Heart left ventricle (tissue), 16 donors: ENCODE results near the gene SLC9A4. TPM values are rescaled to one million over a fixed set of nuclear protein-coding genes. Genes with fewer than 3 reads are reported as not detected.

Experiments
- ATAC-seq, 4 donors: fragments of 200-7000 bp; cut with Tn5 transposase; one replicate each; pipeline ENCODE4 v1.9.1; 2020 to 2022; ENCODE audit warnings: moderate library complexity in 4 of 4, mild to moderate bottlenecking in 3 of 4, moderate number of reproducible peaks in 1 of 4
- DNase-seq, 5 donors: peaks; one replicate each; pipeline ENCODE4 v3.0.0-alpha.2; 2020
- H3K27ac ChIP-seq, 12 donors: fragments of 200-600 bp; sonication (generic) in 4 of 12; one replicate each; pipeline versions ENCODE4 v1.5.0 to v1.8.0; 2016 to 2022; ENCODE audit warnings: mild to moderate bottlenecking in 2 of 12
- H3K27me3 ChIP-seq, 9 donors: fragments of 200-600 bp; sonication (generic) in 2 of 9; one replicate each; pipeline versions ENCODE4 v1.5.1 to v1.8.0; 2016 to 2022; ENCODE audit warnings: mild to moderate bottlenecking in 3 of 9
- H3K36me3 ChIP-seq, 9 donors: fragments of 200-600 bp; sonication (generic) in 2 of 9; one replicate each; pipeline versions ENCODE4 v1.5.0 to v1.8.0; 2018 to 2022; ENCODE audit warnings: mild to moderate bottlenecking in 2 of 9
- H3K4me1 ChIP-seq, 12 donors: fragments of 200-600 bp; sonication (generic) in 4 of 12; one replicate each; pipeline versions ENCODE4 v1.5.0 to v1.8.0; 2016 to 2022; ENCODE audit warnings: mild to moderate bottlenecking in 3 of 12
- H3K4me3 ChIP-seq, 12 donors: fragments of 200-600 bp; sonication (generic) in 4 of 12; one replicate each; pipeline versions ENCODE4 v1.5.0 to v1.8.0; 2017 to 2022; ENCODE audit warnings: mild to moderate bottlenecking in 9 of 12, moderate library complexity in 4 of 12
- H3K9me3 ChIP-seq, 12 donors: fragments of 200-600 bp; sonication (generic) in 4 of 12; one replicate each; pipeline versions ENCODE4 v1.5.0 to v1.8.0; 2016 to 2022; ENCODE audit warnings: mild to moderate bottlenecking in 1 of 12
- POLR2A ChIP-seq, 2 donors: fragments of 450-650 bp; IDR thresholded peaks; one replicate each; pipeline ENCODE4 v1.6.1; 2017; ENCODE audit warnings: antibody characterized with exemption in 2 of 2, mild to moderate bottlenecking in 2 of 2, moderate library complexity in 2 of 2
- WGBS, 4 donors: extraction: QIAGEN DNeasy Blood & Tissue Kit in 2 of 4; methylation state at CpG; one replicate each; pipeline versions ENCODE4 v1.1.5 to v1.1.7; 2013 to 2018; 5-methylcytosine and 5-hydroxymethylcytosine counted together
- intact Hi-C, 10 donors: fragments of 100-400 bp; cut with DNase I; formaldehyde crosslinking; loops; one replicate each; pipeline versions ENCODE4 v1.11.1 to v1.14.2; 2022
- polyA plus RNA-seq, 2 donors: library from polyadenylated mRNA; stranded (reverse); fragments of 200-250 nt; gene quantifications; one replicate each; pipeline ENCODE4 v1.2.3, GENCODE V29; 2013
- total RNA-seq, 9 donors: library from RNA; depleted of rRNA in 2 of 9; stranded (reverse); fragments of >200 nt in 2 of 9; fragmentation: NEBNext Ultra II Directional in 3 of 9; extraction: Animal tissue kit (Norgen Biotek cat#: 25700) in 3 of 9; gene quantifications; one replicate each; pipeline versions ENCODE4 v1.1.0 to v1.2.4, GENCODE V29; 2016 to 2023
- TF ChIP-seq, protein P1 (sequence below), 12 donors: fragments of 200-600 bp; sonication (generic) in 4 of 12; IDR thresholded peaks; one replicate each; pipeline versions ENCODE4 v1.5.0 to v1.8.0; 2018 to 2022; ENCODE audit warnings: antibody characterized with exemption in 12 of 12, mild to moderate bottlenecking in 5 of 12
- donor health status: ischemic (EF 13 %, LVEDD 7.1; RV severe dilation, severe dysfunction).
- donor health status: healthy with polysubstance abuse.
- donor health status: DM: no; HTN: yes; CAD: no.
- donor health status: DM: no; HTN: no; CAD: no.
- donor health status: ischemic (EF 25% LVEDD 6.9; RV normal size, moderate dysfunction).
- donor health status: ischemic (EF 25% LVEDD 5.7; RV mildly dilated, moderate dysfunction).
- donor health status: healthy.
- donor health status: DM: yes; HTN: yes; CAD: no.
- donor health status: ischemic (EF 35%, LVEDD 5.7; RV mildly dilated, moderate dysfunction).
- donor health status: nonischemic (EF 11% LVEDD 7.7; RV severe dilation, severe dysfunction).
- donor health status: DM: yes; HTN: yes; CAD: no.
- donor health status: PGD.
- donor health status: ischemic (EF 29% LVEDD 5.4; RV normal size, mild dysfunction).
- donor health status: nonischemic (EF 23%, LVEDD 6.1; RV moderate dilation, normal function).

SLC9A4 gene
- total and polyA plus RNA-seq, 11 donors = not detected

DNA sequence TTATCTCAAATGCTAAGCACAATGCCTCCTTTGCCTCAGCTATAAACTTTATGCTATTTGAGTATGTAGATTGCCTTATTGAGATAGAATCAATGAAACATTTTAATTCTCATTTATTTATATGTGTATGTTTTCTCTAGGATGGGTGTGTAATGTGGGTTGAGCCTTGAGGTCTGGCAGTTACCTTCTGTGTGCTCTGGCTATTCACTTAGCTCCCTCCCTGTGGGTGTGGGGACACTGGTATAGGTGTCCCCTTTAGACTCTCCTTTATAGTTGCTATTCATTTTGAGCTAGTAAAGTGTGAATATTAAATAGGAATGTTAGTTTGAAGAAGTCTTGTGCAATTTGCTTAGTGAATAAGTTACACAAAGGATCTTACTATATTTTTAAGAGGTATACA, 1.8 kb downstream of the SLC9A4 start:
- no peaks in the 10 kb centered on the region for H3K36me3 ChIP-seq

DNA sequence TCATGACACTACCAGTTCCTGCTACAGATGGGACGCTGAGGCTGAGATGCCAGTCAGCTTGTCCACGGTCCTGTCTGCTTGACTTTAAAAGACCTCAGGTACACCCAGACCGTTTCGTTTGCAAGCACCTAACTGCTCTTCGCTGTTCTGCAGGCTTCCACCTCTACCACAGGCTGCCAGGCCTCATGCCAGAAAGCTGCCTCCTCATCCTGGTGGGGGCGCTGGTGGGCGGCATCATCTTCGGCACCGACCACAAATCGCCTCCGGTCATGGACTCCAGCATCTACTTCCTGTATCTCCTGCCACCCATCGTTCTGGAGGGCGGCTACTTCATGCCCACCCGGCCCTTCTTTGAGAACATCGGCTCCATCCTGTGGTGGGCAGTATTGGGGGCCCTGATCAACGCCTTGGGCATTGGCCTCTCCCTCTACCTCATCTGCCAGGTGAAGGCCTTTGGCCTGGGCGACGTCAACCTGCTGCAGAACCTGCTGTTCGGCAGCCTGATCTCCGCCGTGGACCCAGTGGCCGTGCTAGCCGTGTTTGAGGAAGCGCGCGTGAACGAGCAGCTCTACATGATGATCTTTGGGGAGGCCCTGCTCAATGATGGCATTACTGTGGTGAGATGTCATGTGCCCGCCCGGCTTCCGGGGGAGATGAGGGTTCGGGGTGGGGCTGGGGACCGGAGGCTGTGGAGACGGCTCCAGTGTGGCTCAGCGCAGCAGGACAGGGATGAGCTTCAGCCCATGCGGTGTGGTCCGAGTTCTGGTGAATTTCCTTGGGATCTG, 5.9 kb downstream of the SLC9A4 start:
- no peaks in the 10 kb centered on the region for H3K4me1 ChIP-seq
- no peaks in the 10 kb centered on the region for H3K36me3 ChIP-seq
- no peaks in the 10 kb centered on the region for H3K9me3 ChIP-seq
- TF ChIP-seq, protein P1, sequence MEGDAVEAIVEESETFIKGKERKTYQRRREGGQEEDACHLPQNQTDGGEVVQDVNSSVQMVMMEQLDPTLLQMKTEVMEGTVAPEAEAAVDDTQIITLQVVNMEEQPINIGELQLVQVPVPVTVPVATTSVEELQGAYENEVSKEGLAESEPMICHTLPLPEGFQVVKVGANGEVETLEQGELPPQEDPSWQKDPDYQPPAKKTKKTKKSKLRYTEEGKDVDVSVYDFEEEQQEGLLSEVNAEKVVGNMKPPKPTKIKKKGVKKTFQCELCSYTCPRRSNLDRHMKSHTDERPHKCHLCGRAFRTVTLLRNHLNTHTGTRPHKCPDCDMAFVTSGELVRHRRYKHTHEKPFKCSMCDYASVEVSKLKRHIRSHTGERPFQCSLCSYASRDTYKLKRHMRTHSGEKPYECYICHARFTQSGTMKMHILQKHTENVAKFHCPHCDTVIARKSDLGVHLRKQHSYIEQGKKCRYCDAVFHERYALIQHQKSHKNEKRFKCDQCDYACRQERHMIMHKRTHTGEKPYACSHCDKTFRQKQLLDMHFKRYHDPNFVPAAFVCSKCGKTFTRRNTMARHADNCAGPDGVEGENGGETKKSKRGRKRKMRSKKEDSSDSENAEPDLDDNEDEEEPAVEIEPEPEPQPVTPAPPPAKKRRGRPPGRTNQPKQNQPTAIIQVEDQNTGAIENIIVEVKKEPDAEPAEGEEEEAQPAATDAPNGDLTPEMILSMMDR (IDR thresholded peaks at IDR 0.05) = no peak
- TF ChIP-seq POLR2A (IDR thresholded peaks at IDR 0.05) = no peak
- H3K27me3 ChIP-seq = peaks cover 0 to 30% (median 0%) of the 10 kb centered on the region in 9 donors
- H3K4me3 ChIP-seq = no peak overlapping the region
- no peak for DNase-seq
- no peak overlapping the region for H3K27ac ChIP-seq
- no peak for ATAC-seq
- intact Hi-C loops = loop anchor here in 4 of 10 donors (5.0 to 10.0 kb wide), 3 partner anchors 136 to 396 kb away; partner anchors contain the start of gene SLC9A2 (in 3 of the 4)
- 87 to 90% (median 87%) methylated on average over 36 of the region's 36 CpGs for WGBS, 4 donors

More for the DNA sequence above, 1.8 kb downstream of the SLC9A4 start:
- Histone ChIP-seq H3K4me3 (no peak overlapping the region), H3K27me3 (peaks cover 0 to 36% (median 0%) of the 10 kb centered on the region in 9 donors), H3K9me3 (peaks cover 0 to 7% (median 3%) of the 10 kb centered on the region in 12 donors), H3K4me1 (no peaks in the 10 kb centered on the region), H3K27ac (no peak overlapping the region)
- no peak for ATAC-seq
- TF ChIP-seq POLR2A (IDR thresholded peaks at IDR 0.05) = no peak
- TF ChIP-seq, protein P1 (IDR thresholded peaks at IDR 0.05) = no peak
- no peak for DNase-seq
- intact Hi-C loops = loop anchor here in 9 of 10 donors (5.0 to 10.0 kb wide), 5 partner anchors 140 to 400 kb away; partner anchors contain the start of gene SLC9A2 (in 7 of the 9)

DNA sequence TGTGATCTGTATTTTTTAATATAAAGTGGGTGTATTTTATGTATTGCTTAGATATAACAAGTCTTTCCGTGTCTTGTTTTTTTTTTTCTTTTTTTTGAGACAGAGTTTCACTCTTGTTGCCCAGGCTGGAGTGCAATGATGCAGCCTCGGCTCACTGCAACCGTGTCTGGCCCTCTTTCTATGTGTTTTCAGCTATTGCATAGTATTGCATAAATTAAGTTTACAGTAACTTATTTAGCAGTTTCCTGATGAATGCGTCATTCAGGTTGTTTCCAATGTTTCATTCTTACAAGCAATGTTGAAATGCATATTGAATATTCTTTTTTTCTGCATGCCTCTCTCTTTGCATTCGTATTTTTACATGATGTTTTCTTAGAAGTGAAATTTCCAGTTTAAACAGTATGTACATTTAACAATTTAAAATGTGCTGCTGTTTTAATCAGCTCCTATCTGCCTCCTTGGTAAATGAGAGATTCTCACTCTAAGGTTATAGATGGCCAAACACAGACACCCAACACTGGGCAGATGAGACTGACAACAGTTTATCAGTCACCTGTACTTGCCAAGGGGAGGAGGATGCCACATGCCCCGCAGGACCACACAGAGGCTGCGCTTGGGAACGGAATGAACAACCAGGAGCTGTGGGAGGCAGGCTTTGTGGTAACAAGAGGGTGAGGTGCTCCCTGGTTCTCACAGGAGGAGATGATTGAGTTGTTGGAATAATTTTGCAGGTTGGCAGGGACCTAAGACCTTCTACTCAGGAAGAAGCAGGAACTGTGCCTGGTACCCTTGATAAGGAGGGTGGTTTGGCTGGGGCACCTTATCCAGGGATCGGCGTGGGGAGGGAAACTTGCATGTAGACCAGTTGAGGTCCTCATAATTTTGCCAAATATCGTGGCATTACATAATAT, 7.5 kb downstream of the SLC9A4 start:
- H3K4me3 ChIP-seq = no peak overlapping the region
- H3K27ac ChIP-seq = no peak overlapping the region
- WGBS, 4 donors = 74 to 79% (median 78%) methylated on average over 11 of the region's 11 CpGs
- peaks cover 0 to 30% (median 0%) of the 10 kb centered on the region in 9 donors for H3K27me3 ChIP-seq
- TF ChIP-seq, protein P1 (IDR thresholded peaks at IDR 0.05) = no peak
- TF ChIP-seq POLR2A (IDR thresholded peaks at IDR 0.05) = no peak
- no peak for DNase-seq
- ATAC-seq = no peak
- H3K4me1 ChIP-seq = no peaks in the 10 kb centered on the region
- no peaks in the 10 kb centered on the region for H3K9me3 ChIP-seq
- intact Hi-C loops = no loop called here
- H3K36me3 ChIP-seq = no peaks in the 10 kb centered on the region

DNA sequence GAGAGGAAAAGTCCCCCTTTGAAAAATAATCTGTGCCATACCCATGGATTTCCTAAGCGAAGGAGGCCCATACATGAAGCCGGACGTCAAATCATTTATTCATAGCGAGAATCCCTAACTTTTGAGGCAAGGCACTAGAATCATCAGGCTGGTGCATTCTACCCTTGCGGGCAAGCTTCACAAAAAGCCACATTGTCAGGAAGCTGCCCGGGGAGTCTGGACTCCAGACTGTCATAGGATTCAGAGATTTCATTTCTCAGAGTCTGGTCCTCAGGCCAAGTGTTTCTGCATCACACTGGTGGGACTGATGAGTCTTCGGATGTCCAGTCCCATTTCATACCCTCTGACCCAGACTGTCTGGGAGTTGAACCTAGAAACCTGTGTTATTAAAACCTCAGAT, 8.9 kb downstream of the SLC9A4 start:
- Histone ChIP-seq H3K27ac (no peak overlapping the region), H3K9me3 (no peaks in the 10 kb centered on the region), H3K27me3 (peaks cover 0 to 30% (median 2%) of the 10 kb centered on the region in 9 donors), H3K36me3 (no peaks in the 10 kb centered on the region), H3K4me1 (no peaks in the 10 kb centered on the region), H3K4me3 (no peak overlapping the region)
- intact Hi-C loops = no loop called here
- WGBS, 4 donors = 77 to 82% (median 79%) methylated on average over 7 of the region's 7 CpGs
- DNase-seq (no peak), ATAC-seq (no peak)
- TF ChIP-seq, protein P1 (IDR thresholded peaks at IDR 0.05) = no peak
- TF ChIP-seq POLR2A (IDR thresholded peaks at IDR 0.05) = no peak
